ENCODE data around the gene ARHGEF16.

ARHGEF16 gene

DNA sequence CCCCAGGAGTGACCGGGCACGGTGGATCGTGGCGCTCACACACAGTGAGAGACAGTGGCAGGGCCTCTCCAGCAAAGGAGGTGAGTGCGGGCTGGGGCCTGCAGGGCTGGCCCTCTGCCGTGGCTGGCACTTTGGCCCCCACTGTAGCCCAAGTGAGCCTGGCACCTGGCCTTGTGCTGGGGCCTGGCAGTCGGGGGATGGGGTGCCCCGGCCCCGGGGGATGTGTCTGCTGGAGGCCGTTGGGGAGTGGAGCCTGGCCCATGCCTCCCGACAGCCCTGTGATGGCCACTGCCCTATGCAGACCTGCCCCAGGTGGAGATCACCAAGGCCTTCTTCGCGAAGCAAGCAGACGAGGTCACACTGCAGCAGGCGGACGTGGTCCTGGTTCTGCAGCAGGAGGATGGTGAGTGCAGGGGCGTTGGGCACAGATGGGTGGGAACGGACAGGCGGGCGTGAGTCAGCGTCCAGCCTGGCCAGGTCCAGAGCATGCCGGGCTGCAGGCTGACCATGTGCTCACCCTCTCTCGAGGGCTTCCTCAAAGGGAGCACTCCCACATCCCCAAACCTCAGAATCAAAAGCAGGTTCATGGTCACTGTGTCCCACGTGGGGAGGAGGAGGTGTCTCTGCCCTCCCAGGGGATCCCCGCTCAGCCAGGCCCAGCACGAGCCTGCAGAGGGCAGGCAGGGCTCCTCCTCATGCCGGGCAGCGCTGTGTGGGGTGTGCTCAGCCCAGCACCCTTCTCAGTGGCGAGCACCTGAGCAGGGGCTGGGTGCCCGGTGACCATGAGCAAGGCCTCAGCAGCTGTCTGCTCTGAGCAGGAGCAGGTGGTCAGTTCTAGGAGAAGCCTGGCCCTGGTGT, 25.3 kb downstream of the ARHGEF16 start:
- no peak for DNase-seq (ENCODE audit: extremely low read depth in 1 of 2, low read depth in 1 of 2)

- no peak for DNase-seq (ENCODE audit: extremely low read depth in 1 of 2, low read depth in 1 of 2)
Measured at GRCh38 chr1:3480369-3480719, 25.9 kb downstream of the ARHGEF16 start.

DNA sequence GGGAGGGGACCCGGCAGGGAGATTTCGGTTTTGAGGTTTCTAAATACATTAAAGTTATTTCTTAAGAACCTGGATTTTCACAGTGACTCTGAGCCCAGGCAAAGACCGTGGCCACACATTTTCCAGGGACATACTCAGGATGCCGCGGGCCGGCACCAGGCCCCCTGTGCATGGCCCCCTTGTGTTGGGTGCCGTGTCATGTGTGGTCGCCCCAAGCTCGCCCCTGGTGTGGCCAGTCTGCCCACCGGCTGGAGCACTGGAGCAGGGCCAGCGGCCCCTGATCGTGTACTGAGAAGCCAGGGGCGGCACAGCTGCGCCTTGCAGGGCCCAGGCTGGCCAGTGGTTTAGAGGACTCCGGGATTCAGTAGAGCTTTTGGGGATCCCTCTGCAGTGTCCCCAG, 26.6 kb downstream of the ARHGEF16 start:
- no peak for DNase-seq (ENCODE audit: extremely low read depth in 1 of 2, low read depth in 1 of 2)

GRCh38 chr1:3481836-3482375, 27.4 kb downstream of the ARHGEF16 start:
- DNase-seq (ENCODE audit: extremely low read depth in 1 of 2, low read depth in 1 of 2) = no peak

- DNase-seq (ENCODE audit: extremely low read depth in 1 of 2, low read depth in 1 of 2) = no peak
Measured at GRCh38 chr1:3482378-3482849, 27.9 kb downstream of the ARHGEF16 start.

GRCh38 chr1:3483380-3483779, 28.9 kb downstream of the ARHGEF16 start:
- no peak for DNase-seq (ENCODE audit: extremely low read depth in 1 of 2, low read depth in 1 of 2)

DNA sequence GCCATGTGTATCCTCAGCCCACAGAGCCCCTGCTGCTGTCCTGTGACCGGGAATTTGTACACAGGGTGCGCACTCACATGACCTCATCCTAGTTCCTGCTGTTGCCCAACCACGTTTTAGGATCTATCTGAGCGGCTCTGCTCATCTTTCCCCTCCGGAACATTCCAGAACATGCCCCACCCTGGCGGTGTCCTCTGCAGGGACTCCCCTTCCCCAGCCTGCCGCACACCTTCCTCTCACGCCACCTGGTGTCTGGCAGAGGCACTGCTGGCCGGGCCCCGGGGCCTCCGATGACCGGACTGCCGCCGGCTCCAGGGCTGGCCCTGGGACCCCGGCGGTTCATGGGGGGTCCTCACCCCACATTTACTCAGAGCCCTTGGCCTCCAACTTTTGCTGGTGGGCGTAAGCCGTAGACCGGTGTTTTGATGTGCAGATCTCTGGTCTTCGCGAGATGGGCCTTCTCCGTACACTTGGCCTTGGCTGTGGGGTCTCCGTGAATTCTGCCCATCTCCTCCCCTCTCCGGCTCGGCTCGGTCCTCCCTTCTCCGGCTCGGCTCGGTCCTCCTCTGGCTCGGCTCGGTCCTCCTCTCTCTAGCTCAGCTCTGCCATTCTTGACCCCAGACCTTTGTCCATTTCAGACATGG, 29.5 kb downstream of the ARHGEF16 start:
- no peak for DNase-seq (ENCODE audit: extremely low read depth in 1 of 2, low read depth in 1 of 2)

- no peak for DNase-seq (ENCODE audit: extremely low read depth in 1 of 2, low read depth in 1 of 2)
Measured at GRCh38 chr1:3485016-3485415, 30.6 kb downstream of the ARHGEF16 start.

GRCh38 chr1:3488432-3488831, 34.0 kb downstream of the ARHGEF16 start:
- DNase-seq (ENCODE audit: extremely low read depth in 1 of 2, low read depth in 1 of 2) = no peak

DNA sequence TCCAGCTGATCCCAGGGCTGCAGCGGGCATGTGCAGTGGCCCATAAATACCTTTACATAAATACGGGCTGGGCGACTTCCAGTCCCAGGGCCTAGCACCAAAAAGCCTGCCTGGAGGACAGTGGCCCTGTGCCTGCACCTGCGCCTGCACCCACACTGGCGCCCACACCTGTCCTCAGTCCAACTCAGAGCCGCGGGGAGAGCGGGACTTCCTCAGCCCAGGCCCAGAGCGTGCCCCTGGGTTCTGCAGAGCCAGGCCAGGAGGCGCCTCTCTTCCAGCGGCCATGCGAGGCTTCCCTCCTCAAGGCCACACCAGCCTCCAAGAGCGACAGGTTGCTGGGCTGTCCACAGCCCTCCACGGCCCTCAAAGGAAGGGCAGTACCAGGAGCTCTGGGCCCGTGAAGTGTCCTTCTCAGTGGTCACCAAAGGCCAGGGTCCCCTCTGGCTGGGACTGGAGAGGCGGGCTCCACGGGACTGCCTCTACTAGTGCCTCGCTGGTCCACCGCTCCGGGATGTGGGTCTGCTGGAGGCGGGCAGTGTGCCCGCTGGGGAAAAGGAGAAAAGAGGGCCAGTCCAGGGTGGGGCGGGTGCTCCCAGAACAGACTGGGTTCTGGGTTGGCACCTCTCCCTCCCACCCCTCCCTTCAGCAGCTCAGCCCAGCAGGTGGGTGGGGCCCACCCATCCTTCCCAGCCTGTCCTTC, 35.7 kb downstream of the ARHGEF16 start:
- no peak for DNase-seq (ENCODE audit: extremely low read depth in 1 of 2, low read depth in 1 of 2)

GRCh38 chr1:3491291-3492246, 37.1 kb downstream of the ARHGEF16 start:
- peak; percentile 65 to 69 for DNase-seq (ENCODE audit: extremely low read depth in 1 of 2, low read depth in 1 of 2)

- no peak for DNase-seq (ENCODE audit: extremely low read depth in 1 of 2, low read depth in 1 of 2)
Measured at GRCh38 chr1:3492545-3493246, 38.2 kb downstream of the ARHGEF16 start.

DNA sequence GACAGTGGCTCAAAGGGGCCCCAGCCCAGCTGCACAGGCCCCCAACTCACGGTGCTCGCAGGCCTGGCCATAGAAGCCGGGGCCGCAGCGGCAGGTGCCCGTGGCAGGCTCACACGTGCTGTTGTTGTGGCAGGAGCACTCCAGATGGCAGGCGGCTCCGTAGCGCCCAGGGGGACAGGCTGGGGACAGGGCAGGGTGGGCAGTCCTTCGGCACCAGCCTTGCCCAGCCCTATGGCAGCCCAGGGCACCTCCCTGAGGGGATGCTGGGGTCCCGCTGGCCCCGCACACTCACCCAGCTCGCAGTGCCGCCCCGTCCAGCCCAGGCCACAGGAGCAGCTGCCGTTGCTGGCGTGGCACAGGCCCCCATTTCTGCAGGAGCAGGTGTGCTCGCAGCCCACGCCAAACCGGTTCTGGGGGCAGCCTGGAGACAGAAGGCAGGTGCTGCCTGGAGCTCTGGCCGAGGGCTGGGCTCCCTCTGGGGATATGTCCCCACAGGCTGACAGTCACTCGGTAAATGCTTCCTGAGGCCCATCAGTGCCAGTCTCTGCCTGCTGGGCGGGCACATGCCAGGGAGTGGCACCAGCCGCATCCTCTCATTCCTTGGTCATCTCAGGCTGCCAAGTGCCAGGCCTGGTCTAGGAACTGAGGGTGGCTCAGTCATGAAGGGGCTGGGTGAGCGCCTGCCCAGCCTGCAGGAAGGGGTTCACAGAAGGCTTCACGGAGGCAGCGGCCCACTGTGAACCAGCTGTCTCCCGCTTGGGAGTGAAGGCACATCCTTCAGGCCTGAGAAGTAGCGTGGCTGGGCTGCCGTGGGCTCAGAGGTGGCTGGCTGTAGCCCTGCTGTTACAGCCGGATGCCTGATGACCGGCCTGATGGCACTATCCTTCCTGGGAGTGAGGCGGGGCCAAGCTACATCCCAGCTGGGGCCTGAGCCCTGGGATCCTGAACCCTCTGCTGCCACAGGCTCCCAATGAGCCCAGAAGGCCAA, 40.1 kb downstream of the ARHGEF16 start:
- no peak for DNase-seq (ENCODE audit: extremely low read depth in 1 of 2, low read depth in 1 of 2)

DNA sequence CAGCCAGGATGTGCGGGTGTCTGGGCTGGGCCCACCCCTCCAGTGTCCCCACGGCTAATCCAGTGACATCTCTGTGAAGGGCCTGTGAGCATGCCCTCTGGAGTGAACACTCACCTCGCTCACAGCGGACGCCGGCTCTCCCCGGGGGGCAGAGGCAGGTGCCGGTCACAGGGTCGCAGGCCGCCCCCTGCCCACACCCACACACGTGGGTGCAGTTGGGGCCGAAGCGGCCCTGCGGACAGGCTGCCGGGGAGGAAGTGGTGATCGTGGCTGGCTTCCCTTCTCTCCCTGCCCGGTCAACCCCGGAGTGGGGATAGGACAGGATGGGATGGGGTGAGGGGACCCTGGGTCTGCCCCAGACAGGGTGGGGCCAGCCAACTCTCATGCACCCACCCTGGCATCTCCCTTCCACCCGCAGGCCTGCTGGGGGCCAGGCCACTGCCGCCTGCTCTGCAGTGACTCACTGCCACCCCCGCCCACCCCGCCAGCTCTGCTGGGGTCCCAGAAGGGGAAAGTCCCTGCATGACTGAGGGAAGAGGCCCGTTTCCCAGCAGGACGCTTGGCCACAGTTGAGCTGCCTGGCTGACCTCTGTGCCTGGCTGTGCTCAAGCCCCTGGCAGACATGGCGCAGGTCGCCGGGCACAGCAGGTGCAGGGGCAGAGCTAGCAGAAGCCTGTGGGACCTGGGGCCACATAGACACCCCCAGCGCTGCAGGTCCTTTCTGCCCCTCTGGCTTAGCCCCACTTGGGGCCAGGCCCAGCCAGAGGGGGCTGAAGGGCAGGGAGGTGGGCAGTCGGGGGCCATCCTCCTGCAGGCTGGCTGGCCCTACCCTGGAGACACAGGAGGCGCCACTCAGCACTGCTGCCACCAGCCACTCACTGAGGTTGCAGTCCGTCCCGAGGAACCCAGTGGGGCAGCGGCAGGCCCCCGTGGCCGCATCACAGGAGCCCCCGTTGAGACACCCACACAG, 41.6 kb downstream of the ARHGEF16 start:
- no peak for DNase-seq (ENCODE audit: extremely low read depth in 1 of 2, low read depth in 1 of 2)

GRCh38 chr1:3496916-3497315, 42.5 kb downstream of the ARHGEF16 start:
- DNase-seq (ENCODE audit: extremely low read depth in 1 of 2, low read depth in 1 of 2) = no peak

- DNase-seq (ENCODE audit: extremely low read depth in 1 of 2, low read depth in 1 of 2) = no peak
Measured at GRCh38 chr1:3497521-3497920, 43.1 kb downstream of the ARHGEF16 start.

DNA sequence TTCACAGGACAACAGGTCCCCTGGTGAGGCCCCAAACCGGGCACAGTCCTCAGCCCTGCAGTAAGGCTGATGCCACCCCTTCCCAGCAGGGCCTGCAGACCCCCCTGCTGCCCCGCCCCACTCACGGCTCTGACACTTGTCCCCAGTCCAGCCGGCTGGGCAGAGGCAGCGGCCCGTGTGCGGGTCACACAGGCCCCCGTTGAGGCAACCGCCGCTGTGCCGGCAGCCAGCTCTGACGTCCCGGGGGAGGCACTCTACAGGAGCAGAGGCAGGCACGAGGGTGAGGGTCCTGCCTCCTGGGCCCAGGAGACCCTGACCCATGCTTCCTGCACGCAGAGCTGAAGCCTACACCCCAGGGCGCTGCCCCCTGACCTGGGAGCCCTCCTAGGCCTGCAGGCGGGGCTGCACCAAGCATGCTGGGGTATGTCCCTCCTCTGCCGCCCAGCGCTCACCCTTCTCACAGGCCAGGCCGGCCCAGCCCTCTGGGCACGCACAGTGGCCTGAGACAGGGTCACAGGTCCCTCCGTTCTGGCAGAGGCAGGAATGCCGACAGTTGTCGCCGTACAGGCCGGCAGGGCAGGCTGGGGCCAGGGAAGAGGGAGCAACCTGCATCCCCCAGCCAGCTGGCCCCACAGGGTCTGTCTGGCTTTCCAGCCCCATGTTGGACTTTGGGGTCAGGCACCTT, 43.9 kb downstream of the ARHGEF16 start:
- DNase-seq (ENCODE audit: extremely low read depth in 1 of 2, low read depth in 1 of 2) = no peak

All from stimulated activated CD8-positive, alpha-beta memory T cell treated with anti-CD3 and anti-CD28 coated beads, Interleukin-7, amount 100 ng/mL, for 48 hours (primary cell).